Fibroblast of skin of abdomen (primary cell): Measurements from ENCODE around the gene MSX2.

Experiments
- DNase-seq: peaks from one replicate; pipeline ENCODE4 v3.0.0-alpha.2; 2013

The MSX2 gene

GRCh38 chr5:174718880-174719610 is 5.3 kb upstream of the MSX2 start:
- DNase-seq, result no peak

GRCh38 chr5:174719793-174720611 is 4.4 kb upstream of the MSX2 start:
- DNase-seq, result no peak

GRCh38 chr5:174720612-174721529 is 3.5 kb upstream of the MSX2 start:
- no peak for DNase-seq

GRCh38 chr5:174721530-174722432 is 2.6 kb upstream of the MSX2 start:
- DNase-seq, result no peak

GRCh38 chr5:174722500-174722899 is 1.9 kb upstream of the MSX2 start:
- DNase-seq, result no peak

GRCh38 chr5:174723315-174723978 is 935 bp upstream of the MSX2 start:
- no peak for DNase-seq

GRCh38 chr5:174723979-174724483 is 351 bp upstream of the MSX2 start:
- no peak for DNase-seq

- DNase-seq, result no peak
Observed at GRCh38 chr5:174725261-174725990, 1.0 kb downstream of the MSX2 start.

- no peak for DNase-seq
Observed at GRCh38 chr5:174725991-174726601, 1.7 kb downstream of the MSX2 start.

- DNase-seq, result no peak
Observed at GRCh38 chr5:174726916-174727793, 2.8 kb downstream of the MSX2 start.

GRCh38 chr5:174727794-174728680 is 3.7 kb downstream of the MSX2 start:
- DNase-seq, result no peak

GRCh38 chr5:174729075-174729680 is 4.8 kb downstream of the MSX2 start:
- DNase-seq, result no peak

GRCh38 chr5:174731214-174732035 is 7.0 kb downstream of the MSX2 start:
- no peak for DNase-seq

- no peak for DNase-seq
Observed at GRCh38 chr5:174732036-174733020, 7.9 kb downstream of the MSX2 start.

GRCh38 chr5:174733091-174733690 is 8.8 kb downstream of the MSX2 start:
- DNase-seq, result no peak
